Eye (tissue), 1 donor: ENCODE results near the gene B3GNT7.
"Not testable (repeated sequence)": the region's sequence is repeated elsewhere in the genome, so short reads cannot be mapped to it uniquely, and the experiment has no call there.

Experiments
- DNase-seq: peaks from one replicate; pipeline ENCODE4 v3.0.0-alpha.2; 2015

Gene B3GNT7

DNA sequence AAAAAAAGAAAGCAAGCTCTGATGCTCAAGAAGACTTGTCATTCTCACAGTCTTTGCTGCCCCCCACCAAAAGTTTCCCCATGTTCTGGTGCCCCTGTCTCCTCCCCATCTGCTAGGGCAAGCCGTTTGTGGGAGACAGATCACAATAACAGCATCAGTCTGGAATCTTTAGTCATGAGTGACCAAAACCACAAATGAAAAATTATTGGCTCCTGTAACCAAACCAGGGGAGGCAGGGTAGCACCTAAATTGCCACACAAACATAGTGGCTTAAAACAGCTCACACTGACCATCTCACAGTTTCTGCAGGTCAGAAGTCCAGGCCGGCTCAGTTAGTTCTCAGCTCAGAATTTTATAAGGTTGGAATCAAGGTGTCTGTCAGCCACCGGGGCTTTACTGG lies 9.1 kb upstream of the B3GNT7 start:
- DNase-seq = no peak

DNA sequence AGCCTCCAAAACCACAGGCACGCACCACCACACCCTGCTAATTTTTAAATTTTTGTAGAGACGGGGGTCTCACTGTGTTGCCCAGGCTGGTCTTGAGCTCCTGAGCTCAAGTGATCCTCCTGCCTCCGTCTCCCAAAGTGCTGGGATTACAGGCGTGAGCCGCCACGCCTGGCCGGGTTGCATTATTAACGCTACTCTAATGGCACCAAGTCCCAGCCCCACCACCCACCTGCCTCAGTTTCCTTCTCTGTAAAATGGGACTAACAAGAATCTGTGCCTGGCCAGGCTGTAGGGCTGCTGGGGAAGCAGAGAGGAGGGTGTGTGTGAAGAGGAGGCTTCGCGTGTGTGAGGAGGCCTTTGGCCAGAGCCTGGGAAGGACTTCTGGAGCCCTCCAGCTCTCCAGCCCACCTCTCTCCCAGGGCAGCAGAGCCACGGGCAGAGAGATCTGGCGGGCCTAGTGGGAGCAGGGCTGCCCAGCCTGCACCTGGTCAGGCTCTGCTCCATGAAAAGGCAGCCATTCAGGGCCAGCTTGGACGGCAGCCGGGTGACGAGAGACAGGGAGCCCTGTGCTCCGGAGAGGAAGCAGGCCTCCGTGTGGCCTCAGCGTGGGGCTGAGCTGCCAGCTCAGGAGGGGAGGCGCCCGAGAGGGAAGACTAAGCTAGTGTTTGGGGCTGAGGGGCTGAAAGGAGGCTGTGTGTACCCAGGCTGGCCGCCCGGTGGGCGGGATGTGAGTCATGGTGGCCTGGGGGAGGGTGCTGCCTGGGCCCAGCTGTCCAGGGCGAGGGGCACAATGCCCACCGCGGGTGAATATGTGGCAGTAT lies 7.4 kb upstream of the B3GNT7 start:
- DNase-seq = no peak

DNA sequence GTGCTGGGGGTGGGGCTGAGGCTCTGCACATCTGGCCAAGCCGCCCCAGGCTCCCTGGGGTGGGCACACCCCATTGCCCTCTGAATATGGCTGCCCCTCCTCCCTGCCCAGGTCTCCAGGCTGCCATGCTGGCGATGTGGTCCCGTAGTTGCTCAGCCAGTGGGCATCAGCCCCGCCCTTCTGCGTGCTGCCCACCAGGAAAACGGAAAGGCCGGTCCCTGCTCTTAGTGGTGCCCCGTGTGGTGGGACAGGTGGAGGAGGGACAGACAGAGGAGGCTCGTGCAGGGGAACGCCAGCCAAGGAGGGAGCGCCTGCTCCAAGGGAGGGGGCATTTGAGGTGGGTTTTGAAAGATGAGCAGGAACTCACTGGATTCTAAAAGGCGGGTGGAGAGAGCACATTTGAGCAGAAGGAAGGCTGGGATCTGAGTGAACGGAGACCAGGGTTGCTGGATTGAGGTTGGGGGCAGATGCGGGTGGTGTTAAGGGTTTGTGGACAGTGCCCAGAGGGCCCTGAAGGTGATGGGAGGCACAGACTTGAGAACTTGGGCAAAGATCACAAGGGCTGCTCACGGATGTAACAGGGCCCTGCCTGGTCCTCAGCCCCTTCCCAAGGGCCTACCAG lies 6.7 kb upstream of the B3GNT7 start:
- no peak for DNase-seq

DNA sequence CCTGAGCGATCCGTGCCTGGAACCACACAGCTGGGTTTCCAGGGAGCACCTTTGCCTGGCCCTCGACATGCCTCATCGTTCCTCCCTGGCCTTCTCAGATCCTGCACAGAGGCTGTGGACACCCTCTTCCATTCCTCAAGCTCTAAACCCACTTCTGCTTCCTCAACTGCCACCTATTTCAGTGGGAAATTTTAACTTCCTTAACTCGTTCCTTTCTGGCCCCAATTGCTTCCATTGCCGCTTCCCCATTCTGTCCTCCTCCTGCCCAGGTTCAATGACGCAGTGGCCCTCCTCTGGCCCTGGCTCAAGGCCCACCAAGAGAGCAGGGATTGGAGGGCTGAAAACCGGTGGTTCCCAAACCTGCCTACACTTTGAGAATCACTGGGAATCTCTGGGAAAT lies 4.8 kb upstream of the B3GNT7 start:
- no peak for DNase-seq

DNA sequence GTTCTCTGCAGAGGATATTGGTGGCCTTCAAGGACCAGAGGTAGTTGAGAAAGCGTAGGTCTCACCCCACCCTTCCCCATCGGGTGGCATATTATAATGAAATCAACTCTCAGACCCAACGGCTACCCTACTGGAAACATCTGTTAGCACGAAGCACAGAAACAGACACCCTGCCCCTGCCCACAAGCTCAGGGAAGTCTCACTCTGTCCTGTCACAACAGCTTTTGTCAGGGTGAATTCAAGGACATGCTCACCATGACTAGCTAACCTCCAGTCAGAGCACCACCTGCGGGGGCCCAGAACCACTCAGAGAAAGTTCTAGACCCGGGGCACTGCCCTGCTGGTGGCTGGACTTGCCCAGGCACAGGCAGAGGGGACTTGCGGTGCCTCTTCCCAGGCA lies 3.5 kb upstream of the B3GNT7 start:
- DNase-seq = no peak

DNA sequence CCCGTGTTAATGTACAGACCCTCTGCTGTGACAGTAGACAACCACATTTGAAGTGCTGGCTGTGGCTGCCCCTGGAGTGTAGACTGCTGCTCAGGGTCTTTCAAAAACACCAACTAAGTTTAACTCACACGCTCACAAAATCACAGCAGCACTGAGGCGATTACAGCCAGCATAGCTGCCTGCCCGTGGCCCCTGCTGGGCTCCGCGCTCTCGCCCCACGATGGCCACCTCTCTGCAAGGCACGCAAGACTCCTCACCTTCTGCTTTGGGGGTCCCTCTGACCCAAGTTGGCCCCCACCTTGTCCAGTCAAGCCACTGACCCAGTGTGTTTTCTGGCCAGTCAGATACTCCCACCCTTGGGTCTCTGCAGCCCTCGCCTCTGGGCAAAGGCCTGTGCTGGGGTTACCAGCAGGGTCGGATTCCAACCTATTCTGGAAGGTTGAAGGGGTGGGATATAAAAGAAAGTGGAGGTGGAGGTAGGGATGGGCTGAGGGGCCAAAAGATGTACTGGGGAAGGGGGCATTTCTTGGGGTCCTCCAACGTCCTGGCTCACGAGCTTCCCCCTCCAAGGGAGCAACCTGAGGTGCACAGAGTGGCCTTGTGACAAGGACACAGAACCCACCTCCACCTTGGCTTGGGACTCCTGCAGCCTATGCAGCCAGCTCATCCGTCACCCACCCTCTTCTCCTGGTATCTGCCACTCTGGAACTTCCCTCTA lies 2.9 kb upstream of the B3GNT7 start:
- DNase-seq = no peak

DNA sequence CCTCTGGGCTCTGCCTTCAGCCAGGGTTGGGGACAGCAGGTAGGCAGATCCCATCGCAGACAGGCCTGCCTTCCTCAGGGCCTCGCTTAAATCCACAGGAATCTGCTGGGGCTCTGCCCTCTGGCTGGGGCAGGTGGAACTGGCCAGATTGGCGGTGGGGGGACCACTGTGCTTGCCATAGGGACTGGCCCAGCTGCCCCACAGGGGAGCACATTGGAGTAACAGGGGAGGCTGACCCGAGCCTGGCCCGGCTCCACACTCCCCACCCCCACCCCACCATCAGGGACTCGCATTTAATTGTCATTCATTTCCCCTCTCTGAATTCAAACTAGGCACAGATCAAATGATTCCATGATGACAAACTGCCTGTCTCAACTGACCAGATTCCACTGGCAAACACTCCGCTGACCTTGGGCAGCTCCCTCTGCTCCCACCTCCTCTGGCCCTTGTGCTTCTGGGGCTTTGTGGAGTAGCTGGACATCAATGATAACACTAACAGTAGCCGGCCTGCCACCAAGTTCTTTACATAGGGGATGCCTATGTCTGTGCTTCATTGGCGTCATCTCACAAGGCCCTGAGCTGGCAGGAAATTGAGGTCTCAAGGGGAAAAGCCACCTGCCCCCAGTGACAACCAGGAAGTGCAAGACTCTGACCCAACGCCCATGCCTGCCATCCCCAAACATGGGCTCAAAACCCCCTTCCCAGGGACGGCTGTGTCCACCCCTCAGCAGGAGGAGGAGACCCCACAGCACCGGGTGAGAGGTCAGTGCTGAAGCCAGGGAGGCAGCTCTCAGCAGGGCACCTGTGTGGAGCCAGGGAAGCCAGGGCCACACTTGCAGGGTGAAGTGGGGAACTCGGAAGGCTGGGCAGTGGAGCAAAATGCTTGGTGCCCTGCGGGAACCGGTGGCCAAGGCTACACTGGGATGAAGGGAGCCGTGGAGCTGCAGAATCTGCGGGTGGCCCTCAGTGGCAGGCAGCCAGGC lies 2.1 kb upstream of the B3GNT7 start:
- DNase-seq = no peak

DNA sequence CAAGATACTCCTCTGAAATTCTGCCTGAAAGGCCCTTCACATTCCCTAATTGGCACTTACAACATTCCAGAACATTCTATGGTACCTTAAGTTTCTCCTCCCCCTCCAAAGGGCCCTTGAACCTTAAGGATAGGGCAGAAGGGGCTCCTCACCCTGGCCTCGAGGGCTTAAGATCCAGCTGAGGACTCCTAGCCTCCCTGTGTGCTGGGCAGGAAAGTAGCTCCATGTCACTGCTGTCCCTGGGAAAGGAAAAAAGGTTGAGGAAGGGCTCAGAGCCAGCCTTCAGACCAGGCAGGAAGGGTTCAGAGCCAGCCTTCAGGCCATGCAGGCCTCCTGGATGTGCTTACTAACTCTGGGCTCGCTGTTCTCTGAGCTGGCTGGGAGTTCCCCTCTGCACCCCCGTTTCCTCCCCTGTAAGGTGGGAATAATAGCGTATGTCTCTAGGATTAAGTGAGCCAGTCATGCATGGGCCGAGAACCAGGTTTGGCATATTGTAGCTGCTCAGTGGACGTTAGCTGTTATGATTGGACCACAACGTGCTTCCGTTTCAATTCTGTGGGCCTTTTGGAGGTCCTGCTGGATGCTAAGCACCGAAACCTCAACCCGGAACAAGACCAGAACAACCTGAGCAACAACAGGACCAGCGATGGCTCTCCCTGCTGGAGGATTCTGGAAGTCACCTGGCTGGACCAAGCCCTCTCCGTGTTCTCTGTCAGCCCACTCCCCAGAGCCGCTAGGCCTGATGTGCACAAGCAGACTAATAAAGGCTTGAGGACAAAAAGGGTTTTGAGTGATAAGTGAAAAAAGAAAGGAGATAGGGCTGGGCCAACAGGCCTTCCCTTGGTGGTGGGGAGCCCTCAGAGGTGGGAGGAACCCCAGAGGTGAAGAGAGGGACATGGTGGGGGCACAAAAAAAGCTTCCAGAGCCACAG lies 1.0 kb upstream of the B3GNT7 start:
- DNase-seq = no peak

DNA sequence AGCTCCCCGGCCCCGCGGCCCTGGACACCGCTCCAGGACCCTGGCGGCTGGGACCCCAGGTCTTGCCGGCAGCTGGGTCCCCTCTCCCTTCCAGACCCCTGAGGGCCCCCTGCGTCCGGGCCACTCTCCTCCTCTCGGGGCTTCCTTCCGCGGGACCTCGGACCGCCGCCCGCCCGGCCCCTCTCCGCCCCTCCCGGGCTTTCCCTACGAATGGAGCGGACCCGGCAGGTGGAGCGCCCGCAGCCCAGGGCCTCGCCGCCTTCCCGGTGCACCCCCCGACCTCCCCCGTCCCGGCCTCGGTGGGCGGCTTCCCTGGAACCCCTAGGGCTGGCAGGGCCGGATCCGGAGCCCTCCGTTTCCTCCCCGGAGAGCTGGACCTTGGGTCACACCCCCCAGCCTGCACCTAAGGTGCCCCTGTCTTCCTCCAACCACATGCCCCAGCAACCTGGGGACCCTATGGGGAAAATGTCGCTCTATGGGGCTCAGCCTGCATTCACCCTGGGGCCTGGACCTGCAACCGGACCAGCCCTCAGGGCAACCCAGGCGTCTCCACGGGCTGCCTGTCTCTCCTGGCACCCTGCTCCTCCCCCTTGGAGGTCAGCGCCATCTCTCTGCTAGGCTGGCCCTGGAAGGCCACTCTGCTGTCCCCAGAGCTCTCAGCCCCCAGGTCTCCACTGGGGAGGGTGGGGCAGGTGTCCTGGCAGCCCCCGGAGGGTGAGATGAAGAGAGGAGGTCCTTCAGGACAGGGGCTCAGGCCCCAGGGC lies 730 bp downstream of the B3GNT7 start:
- DNase-seq = no peak

DNA sequence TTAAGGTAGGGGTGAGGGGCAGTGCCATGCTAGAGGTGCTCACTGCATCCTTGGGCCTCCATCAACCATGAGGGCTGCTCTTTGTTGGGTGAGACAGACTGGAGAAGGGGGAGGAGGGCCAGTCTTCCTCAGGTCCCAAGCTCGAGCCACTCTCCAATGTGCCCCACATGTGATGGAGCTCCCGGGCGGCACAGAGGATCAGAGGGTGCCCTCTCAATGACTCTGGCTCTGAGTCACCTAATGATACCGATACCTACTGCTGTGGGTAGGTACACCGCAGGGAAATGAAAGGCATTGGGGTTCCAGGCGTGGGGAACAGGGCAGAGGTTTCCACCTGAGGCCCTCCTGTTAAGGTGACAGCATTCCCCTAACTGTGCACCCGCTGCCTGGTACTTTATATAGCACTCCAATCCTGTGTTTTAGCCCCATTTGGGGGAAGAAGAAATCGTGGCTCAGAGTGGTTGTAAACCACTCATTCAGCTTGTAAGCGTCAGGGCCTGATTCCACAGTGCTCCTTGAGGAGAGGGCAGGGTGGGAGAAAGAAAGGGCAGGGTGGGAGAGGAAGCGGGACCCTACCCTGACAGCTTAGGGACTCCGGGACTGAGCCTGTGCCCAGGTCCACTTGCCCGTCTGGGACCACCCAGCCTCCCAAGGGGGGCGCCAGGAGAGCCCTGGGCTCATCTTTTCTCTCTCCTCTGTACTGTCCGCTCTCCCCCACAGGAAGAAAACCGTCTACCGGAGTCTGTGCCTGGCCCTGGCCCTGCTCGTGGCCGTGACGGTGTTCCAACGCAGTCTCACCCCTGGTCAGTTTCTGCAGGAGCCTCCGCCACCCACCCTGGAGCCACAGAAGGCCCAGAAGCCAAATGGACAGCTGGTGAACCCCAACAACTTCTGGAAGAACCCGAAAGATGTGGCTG lies 1.8 kb downstream of the B3GNT7 start:
- DNase-seq = no peak

DNA sequence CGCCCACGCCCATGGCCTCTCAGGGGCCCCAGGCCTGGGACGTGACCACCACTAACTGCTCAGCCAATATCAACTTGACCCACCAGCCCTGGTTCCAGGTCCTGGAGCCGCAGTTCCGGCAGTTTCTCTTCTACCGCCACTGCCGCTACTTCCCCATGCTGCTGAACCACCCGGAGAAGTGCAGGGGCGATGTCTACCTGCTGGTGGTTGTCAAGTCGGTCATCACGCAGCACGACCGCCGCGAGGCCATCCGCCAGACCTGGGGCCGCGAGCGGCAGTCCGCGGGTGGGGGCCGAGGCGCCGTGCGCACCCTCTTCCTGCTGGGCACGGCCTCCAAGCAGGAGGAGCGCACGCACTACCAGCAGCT lies 2.4 kb downstream of the B3GNT7 start:
- no peak for DNase-seq

DNA sequence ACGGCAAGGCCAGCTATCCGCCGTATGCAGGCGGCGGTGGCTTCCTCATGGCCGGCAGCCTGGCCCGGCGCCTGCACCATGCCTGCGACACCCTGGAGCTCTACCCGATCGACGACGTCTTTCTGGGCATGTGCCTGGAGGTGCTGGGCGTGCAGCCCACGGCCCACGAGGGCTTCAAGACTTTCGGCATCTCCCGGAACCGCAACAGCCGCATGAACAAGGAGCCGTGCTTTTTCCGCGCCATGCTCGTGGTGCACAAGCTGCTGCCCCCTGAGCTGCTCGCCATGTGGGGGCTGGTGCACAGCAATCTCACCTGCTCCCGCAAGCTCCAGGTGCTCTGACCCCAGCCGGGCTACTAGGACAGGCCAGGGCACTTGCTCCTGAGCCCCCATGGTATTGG lies 3.1 kb downstream of the B3GNT7 start:
- DNase-seq = no peak

DNA sequence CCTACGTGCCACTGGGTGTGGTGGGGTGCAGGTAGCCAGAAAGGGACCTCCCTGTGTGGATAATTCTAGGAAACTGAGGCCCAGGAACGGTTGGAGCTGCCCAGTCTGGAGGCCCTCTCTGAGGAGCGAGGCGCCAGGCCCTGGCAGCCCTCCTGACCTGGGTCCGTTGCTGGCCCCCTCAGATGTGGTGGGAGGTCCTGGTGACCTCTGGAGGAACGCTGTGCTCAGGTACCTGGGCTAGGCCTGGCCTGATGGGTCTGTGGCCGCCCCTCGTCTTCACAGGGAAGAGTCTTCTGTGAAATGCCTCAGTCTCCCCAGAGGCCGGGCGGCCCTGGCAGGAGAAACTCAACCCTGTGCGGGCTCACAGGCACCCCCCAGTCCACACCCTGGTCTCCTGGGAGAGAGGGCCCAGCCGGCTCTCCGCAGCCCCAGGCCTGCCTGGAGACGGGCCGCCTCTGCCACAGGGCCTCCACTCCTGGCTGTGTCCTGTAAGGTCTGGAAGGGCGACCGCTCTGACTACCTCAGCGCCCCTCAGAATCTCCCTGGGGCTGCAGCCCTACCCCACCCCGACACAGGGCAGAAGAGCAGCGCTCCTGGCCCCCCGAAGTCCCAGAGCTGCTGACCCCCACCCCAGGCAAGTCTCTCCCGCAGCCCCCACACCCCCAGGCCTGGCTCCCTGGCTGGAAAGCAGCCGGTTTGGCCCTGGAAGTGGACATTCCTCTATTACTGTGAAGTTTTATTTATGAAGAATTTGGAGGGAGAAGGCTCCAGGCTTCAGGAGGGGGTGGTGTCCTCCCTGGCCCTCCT lies 3.7 kb downstream of the B3GNT7 start:
- no peak for DNase-seq

DNA sequence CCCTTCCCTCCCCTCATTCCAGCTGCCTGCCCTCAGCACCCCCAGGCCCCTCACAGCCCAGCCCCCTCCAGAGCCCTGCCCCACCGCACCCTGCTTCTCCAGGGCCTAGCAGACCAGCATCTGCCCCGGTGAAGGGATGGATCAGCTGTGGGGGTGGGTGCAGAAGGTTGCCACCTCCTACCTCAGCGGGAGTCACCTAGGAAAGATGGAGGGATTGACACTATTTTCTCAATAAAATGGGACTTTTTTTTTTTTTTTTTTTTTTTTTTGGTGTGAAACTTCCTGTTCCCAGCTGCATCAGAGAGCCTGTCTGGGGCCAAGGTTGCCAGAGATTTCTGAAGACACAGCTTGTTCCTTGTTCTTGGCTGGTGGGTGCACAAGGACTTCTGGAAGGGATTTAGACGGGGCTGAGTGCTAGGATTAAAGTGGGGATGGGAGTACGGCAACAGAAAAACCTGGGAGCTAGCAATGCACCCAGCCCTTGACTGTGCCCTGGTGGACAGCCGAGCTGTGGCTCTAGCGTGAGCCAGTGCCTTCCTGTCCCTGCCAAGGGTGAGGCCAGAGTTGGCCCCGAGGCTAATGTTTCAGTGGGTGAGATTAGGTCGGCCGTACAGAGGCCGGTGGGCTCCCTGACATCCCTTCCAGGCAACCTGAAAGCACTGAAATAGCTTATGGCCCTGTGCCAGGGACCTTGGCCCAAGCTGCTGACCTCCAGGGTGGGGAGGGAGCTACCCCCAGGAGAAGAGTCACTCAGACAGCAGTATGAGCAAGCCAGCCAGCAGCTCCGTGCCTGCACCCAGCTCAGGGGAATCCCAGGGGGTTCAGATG lies 4.6 kb downstream of the B3GNT7 start:
- DNase-seq = no peak

DNA sequence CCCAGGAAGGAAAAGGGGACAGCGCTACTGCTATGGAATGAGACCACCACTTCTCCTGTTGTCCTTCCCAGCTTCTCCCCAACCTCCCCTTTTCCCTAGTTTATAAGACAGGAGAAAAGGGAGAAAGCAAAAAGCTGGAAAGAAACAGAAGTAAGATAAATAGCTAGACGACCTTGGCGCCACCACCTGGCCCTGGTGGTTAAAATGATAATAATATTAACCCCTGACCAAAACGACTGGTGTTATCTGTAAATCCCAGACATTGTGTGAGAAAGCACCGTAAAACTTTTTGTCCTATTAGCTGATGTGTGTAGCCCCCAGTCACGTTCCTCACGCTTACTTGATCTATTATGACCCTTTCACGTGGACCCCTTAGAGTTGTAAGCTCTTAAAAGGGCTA lies 5.2 kb downstream of the B3GNT7 start:
- DNase-seq = not testable (repeated sequence)

DNA sequence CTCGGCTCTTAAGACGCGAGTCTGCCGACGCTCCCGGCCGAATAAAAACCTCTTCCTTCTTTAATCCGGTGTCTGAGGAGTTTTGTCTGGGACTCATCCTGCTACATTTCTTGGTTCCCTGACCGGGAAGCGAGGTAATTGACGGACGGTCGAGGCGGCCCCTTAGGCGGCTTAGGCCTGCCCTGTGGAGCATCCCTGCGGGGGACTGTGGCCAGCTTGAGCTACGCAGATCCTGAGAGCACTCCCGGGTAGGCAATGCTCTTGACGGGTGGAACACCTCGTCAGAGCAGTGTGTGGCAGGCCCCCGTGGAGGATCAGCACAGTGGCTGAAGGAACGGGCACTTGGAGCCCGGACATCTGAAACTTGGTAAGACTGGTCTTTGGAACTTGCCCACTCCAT lies 5.6 kb downstream of the B3GNT7 start:
- DNase-seq = not testable (repeated sequence)

DNA sequence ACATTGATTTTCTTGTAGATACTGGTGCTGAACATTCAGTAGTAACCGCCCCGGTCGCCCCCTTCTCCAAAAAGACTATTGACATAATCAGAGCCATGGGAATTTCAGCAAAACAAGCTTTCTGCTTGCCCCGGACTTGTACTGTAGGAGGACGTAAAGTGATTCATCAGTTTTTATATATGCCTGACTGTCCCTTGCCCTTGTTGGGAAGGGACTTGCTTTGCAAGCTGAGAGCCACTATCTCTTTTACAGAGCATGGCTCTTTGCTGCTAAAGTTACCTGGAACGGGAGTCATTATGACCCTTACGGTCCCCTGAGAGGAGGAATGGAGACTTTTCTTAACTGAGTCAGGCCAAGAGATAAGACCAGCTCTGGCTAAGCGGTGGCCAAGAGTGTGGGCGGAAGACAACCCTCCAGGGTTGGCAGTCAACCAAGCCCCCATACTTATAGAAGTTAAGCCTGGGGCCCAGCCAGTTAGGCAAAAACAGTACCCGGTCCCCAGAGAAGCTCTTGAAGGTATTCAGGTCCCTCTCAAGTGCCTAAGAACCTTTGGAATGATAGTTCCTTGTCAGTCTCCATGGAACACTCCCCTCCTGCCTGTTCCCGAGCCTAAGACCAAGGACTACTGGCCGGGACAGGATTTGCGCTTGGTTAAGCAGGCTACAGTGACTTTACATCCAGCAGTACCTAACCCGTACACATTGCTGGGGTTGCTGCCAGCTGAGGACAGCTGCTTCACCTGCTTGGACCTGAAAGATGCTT lies 8.1 kb downstream of the B3GNT7 start:
- not testable (repeated sequence) for DNase-seq
